ENCODE measurements around the gene SLC15A4. TPM values are rescaled to one million over a fixed set of nuclear protein-coding genes. Genes with fewer than 3 reads are reported as not detected.

SLC15A4 gene
- total and polyA plus RNA-seq, 9 of the 15 experiments (the other 6 are each of a cell fraction or from before 2014, with no cell fraction given): 5.5 to 20.8 (median 10.1) TPM

- no peaks in the 10 kb centered on the region for H3K27me3 ChIP-seq (ENCODE audit: control insufficient read depth in 2 of 2, insufficient read depth in 2 of 2, low read length in 2 of 2)
- no peak overlapping the region for H3K9ac ChIP-seq (ENCODE audit: insufficient read depth in 1 of 2, low read depth in 2 of 2, low read length in 2 of 2)
- no peaks in the 10 kb centered on the region; the same call in 1 of the 2 replicates for H4K20me1 ChIP-seq (replicated peaks; ENCODE audit: control insufficient read depth, insufficient read depth, low read length)
- H3K4me2 ChIP-seq (ENCODE audit: insufficient read depth, low read length): no peak overlapping the region
- FAIRE-seq (no peak), ATAC-seq (no peak), DNase-seq (ENCODE audit: extremely low read depth in 1 of 4, low spot score in 3 of 4) (no peak)
- no peaks in the 10 kb centered on the region for H3K9me3 ChIP-seq (replicated peaks; ENCODE audit: control insufficient read depth, insufficient read depth, low read depth, low read length)
- CTCF ChIA-PET (ENCODE audit: low intra/inter-chr PET ratio): no interaction called here
- no peaks in the 10 kb centered on the region for H3K4me1 ChIP-seq (replicated peaks in 1 of 2; ENCODE audit: control insufficient read depth in 2 of 2, insufficient read depth in 2 of 2, low read length in 2 of 2)
- TF ChIP-seq DMBX1 (CRISPR knock-in tag; IDR thresholded peaks at IDR 0.05; ENCODE audit: borderline replicate concordance) (no peak), CREM (IDR thresholded peaks at IDR 0.05; ENCODE audit: low read depth) (no peak)
- intact Hi-C loops (cut with micrococcal nuclease) (no loop called here), in situ Hi-C loops (cut with MboI) (loop anchor here (25.0 kb wide), 1 partner anchor 1114 kb away; the partner anchor contains the start of gene TMEM132D)
- H2AFZ ChIP-seq (ENCODE audit: low read depth, low read length): no peak overlapping the region
- H3K9me1 ChIP-seq (ENCODE audit: control insufficient read depth, insufficient read depth, low read length): no peaks in the 10 kb centered on the region
- no TSS peak for BruUV-seq (replicated peaks)
- POLR2A ChIA-PET: interaction anchor here (1.9 kb wide), 1 partner anchor 12 kb away, joined by 4 read pairs; no protein-coding TSS in a partner anchor
- no peak overlapping the region for H3K27ac ChIP-seq (ENCODE audit: extremely low read depth, low read depth, low read length)
- peaks cover 6% of the 10 kb centered on the region; the same call in 1 of the 3 replicates for H3K79me2 ChIP-seq (ENCODE audit: control insufficient read depth, insufficient read depth, low read length)
- WGBS (ENCODE audit: insufficient coverage, low coverage, missing lambda C conversion rate): 86% methylated on average over 22 of the region's 22 CpGs
- H3K36me3 ChIP-seq (ENCODE audit: control insufficient read depth, insufficient read depth, low read length): peaks cover 81% of the 10 kb centered on the region; the same call in 2 of the 3 replicates
- no peak overlapping the region for H3K4me3 ChIP-seq
Observed at GRCh38 chr12:128798571-128799341, 25.0 kb downstream of the SLC15A4 start.
